Tibial artery (tissue), 4 donors: ENCODE measurements around the gene TRPV3.
A peak's percentile ranks its signal among the peaks of the same experiment; 100 is the strongest.

Experiments used
- DNase-seq, 2 donors: peaks; one replicate each; pipeline ENCODE4 v3.0.0-alpha.2; 2019
- H3K27ac ChIP-seq, 2 donors: fragments of 200-600 bp; sonication (generic) in 1 of 2; 1 replicate in 1 of 2; 2 replicates in 1 of 2; pipeline ENCODE4 v1.5.1; 2018 to 2019; ENCODE audit warnings: mild to moderate bottlenecking in 1 of 2
- H3K27me3 ChIP-seq, 2 donors: fragments of 200-600 bp; sonication (generic) in 1 of 2; one replicate each; pipeline versions ENCODE4 v1.5.1 to v1.6.0; 2016 to 2019
- H3K36me3 ChIP-seq, 3 donors: fragments of 200-600 bp; sonication (generic) in 2 of 3; one replicate each; pipeline ENCODE4 v1.5.1; 2016 to 2019; ENCODE audit warnings: mild to moderate bottlenecking in 2 of 3
- H3K4me1 ChIP-seq, 4 donors: fragments of 200-600 bp; sonication (generic) in 2 of 4; 1 replicate in 3 of 4; 2 replicates in 1 of 4; pipeline ENCODE4 v1.5.1; 2016 to 2019
- H3K4me3 ChIP-seq, 2 donors: fragments of 200-600 bp; sonication (generic) in 1 of 2; 1 replicate in 1 of 2; 2 replicates in 1 of 2; pipeline ENCODE4 v1.5.1; 2018 to 2019; ENCODE audit warnings: mild to moderate bottlenecking in 2 of 2
- H3K9me3 ChIP-seq, 3 donors: fragments of 200-600 bp; sonication (generic) in 1 of 3; one replicate each; pipeline ENCODE4 v1.5.1; 2016 to 2019
- CTCF ChIP-seq, 2 experiments: fragments of 200-600 bp in 1 of 2; fragments of 450-650 bp in 1 of 2; IDR thresholded peaks; one replicate each; pipeline ENCODE4 v1.5.1; 2017 to 2019; ENCODE audit warnings: antibody characterized with exemption in 2 of 2, mild to moderate bottlenecking in 1 of 2, moderate library complexity in 1 of 2
- intact Hi-C: fragments of 100-400 bp; cut with DNase I; formaldehyde crosslinking; loops from one replicate; pipeline ENCODE4 v1.15.0; 2023; ENCODE audit warnings: low total_unique reads

The TRPV3 gene

GRCh38 chr17:3534881-3535252, 22.7 kb downstream of the TRPV3 start:
- Histone ChIP-seq H3K36me3 (no peaks in the 10 kb centered on the region), H3K9me3 (no peaks in the 10 kb centered on the region), H3K27ac (no peak overlapping the region), H3K27me3 (peaks cover 0 to 49% of the 10 kb centered on the region in 2 donors), H3K4me1 (peaks cover 0 to 5% (median 2%) of the 10 kb centered on the region in 4 donors), H3K4me3 (no peak overlapping the region)
- DNase-seq = no peak
- TF ChIP-seq CTCF (IDR thresholded peaks at IDR 0.05) = no peak
- intact Hi-C loops = no loop called here

GRCh38 chr17:3533752-3534151, 23.9 kb downstream of the TRPV3 start:
- Histone ChIP-seq H3K4me1 (peaks cover 0 to 5% (median 2%) of the 10 kb centered on the region in 4 donors), H3K27me3 (peaks cover 0 to 60% of the 10 kb centered on the region in 2 donors), H3K4me3 (no peak overlapping the region), H3K9me3 (no peaks in the 10 kb centered on the region), H3K27ac (no peak overlapping the region), H3K36me3 (no peaks in the 10 kb centered on the region)
- no peak for TF ChIP-seq CTCF (IDR thresholded peaks at IDR 0.05)
- intact Hi-C loops = no loop called here
- DNase-seq = no peak

- H3K36me3 ChIP-seq = no peaks in the 10 kb centered on the region
- peaks cover 0 to 66% of the 10 kb centered on the region in 2 donors for H3K27me3 ChIP-seq
- intact Hi-C loops = no loop called here
- no peak overlapping the region for H3K27ac ChIP-seq
- no peaks in the 10 kb centered on the region for H3K9me3 ChIP-seq
- DNase-seq = peak in 1 of 2 donors; percentile 56
- peaks cover 0 to 5% (median 2%) of the 10 kb centered on the region in 4 donors for H3K4me1 ChIP-seq
- TF ChIP-seq CTCF (IDR thresholded peaks at IDR 0.05) = no peak
- H3K4me3 ChIP-seq = no peak overlapping the region
Observed at GRCh38 chr17:3532859-3533142, 24.8 kb downstream of the TRPV3 start.

- no peak overlapping the region for H3K4me3 ChIP-seq
- H3K36me3 ChIP-seq = no peaks in the 10 kb centered on the region
- intact Hi-C loops = no loop called here
- H3K27ac ChIP-seq = no peak overlapping the region
- H3K9me3 ChIP-seq = no peaks in the 10 kb centered on the region
- peaks cover 0 to 5% (median 2%) of the 10 kb centered on the region in 4 donors for H3K4me1 ChIP-seq
- no peak for TF ChIP-seq CTCF (IDR thresholded peaks at IDR 0.05)
- H3K27me3 ChIP-seq = peaks cover 0 to 67% of the 10 kb centered on the region in 2 donors
- DNase-seq = peak in 1 of 2 donors; percentile 51
Observed at GRCh38 chr17:3532106-3532858, 25.3 kb downstream of the TRPV3 start.

GRCh38 chr17:3531266-3532101, 26.1 kb downstream of the TRPV3 start:
- H3K27me3 ChIP-seq = peaks cover 0 to 65% of the 10 kb centered on the region in 2 donors
- DNase-seq = peak in 1 of 2 donors; percentile 56
- H3K9me3 ChIP-seq = no peaks in the 10 kb centered on the region
- no peak overlapping the region for H3K27ac ChIP-seq
- no peak for TF ChIP-seq CTCF (IDR thresholded peaks at IDR 0.05)
- H3K4me3 ChIP-seq = no peak overlapping the region
- intact Hi-C loops = no loop called here
- H3K4me1 ChIP-seq = peaks cover 0 to 5% (median 2%) of the 10 kb centered on the region in 4 donors
- H3K36me3 ChIP-seq = no peaks in the 10 kb centered on the region
